Measurements from ENCODE around the gene CACNA1I.

Gene CACNA1I

GRCh38 chr22:39654131-39654926 lies 83.8 kb downstream of the CACNA1I start:
- no peak for FAIRE-seq

- FAIRE-seq, result no peak
Measured at GRCh38 chr22:39655004-39655579, 84.5 kb downstream of the CACNA1I start.

- FAIRE-seq, result no peak
Measured at GRCh38 chr22:39655831-39656230, 85.3 kb downstream of the CACNA1I start.

- no peak for FAIRE-seq
Measured at GRCh38 chr22:39656495-39657490, 86.2 kb downstream of the CACNA1I start.

GRCh38 chr22:39658367-39658766 lies 87.8 kb downstream of the CACNA1I start:
- FAIRE-seq, result no peak

GRCh38 chr22:39658806-39659463 lies 88.4 kb downstream of the CACNA1I start:
- FAIRE-seq, result no peak

GRCh38 chr22:39661501-39661841 lies 90.9 kb downstream of the CACNA1I start:
- no peak for FAIRE-seq

- no peak for FAIRE-seq
Measured at GRCh38 chr22:39661842-39662685, 91.5 kb downstream of the CACNA1I start.

GRCh38 chr22:39662686-39663052 lies 92.1 kb downstream of the CACNA1I start:
- no peak for FAIRE-seq

- FAIRE-seq, result no peak
Measured at GRCh38 chr22:39663751-39664150, 93.2 kb downstream of the CACNA1I start.

GRCh38 chr22:39664485-39665200 lies 94.1 kb downstream of the CACNA1I start:
- no peak for FAIRE-seq

- no peak for FAIRE-seq
Measured at GRCh38 chr22:39665229-39665628, 94.7 kb downstream of the CACNA1I start.

- FAIRE-seq, result no peak
Measured at GRCh38 chr22:39665661-39666431, 95.3 kb downstream of the CACNA1I start.

- FAIRE-seq, result no peak
Measured at GRCh38 chr22:39666495-39666894, 95.9 kb downstream of the CACNA1I start.

GRCh38 chr22:39666926-39667325 lies 96.4 kb downstream of the CACNA1I start:
- no peak for FAIRE-seq

- FAIRE-seq, result no peak
Measured at GRCh38 chr22:39669432-39669831, 98.9 kb downstream of the CACNA1I start.

GRCh38 chr22:39671936-39672335 lies 101.4 kb downstream of the CACNA1I start:
- FAIRE-seq, result no peak

- no peak for FAIRE-seq
Measured at GRCh38 chr22:39674536-39674935, 104.0 kb downstream of the CACNA1I start.

GRCh38 chr22:39675947-39676346 lies 105.4 kb downstream of the CACNA1I start:
- no peak for FAIRE-seq

GRCh38 chr22:39677967-39678366 lies 107.4 kb downstream of the CACNA1I start:
- FAIRE-seq, result no peak
